ENCODE measurements around the gene PYGM. TPM values are rescaled to one million over a fixed set of nuclear protein-coding genes. Genes with fewer than 3 reads are reported as not detected.

The PYGM gene
- total and polyA plus RNA-seq, 2 experiments from 2014 or later = 1.5 to 3.9 TPM

GRCh38 chr11:64755681-64756361 lies 4.0 kb downstream of the PYGM start (continued):
- TF ChIP-seq, protein P1, sequence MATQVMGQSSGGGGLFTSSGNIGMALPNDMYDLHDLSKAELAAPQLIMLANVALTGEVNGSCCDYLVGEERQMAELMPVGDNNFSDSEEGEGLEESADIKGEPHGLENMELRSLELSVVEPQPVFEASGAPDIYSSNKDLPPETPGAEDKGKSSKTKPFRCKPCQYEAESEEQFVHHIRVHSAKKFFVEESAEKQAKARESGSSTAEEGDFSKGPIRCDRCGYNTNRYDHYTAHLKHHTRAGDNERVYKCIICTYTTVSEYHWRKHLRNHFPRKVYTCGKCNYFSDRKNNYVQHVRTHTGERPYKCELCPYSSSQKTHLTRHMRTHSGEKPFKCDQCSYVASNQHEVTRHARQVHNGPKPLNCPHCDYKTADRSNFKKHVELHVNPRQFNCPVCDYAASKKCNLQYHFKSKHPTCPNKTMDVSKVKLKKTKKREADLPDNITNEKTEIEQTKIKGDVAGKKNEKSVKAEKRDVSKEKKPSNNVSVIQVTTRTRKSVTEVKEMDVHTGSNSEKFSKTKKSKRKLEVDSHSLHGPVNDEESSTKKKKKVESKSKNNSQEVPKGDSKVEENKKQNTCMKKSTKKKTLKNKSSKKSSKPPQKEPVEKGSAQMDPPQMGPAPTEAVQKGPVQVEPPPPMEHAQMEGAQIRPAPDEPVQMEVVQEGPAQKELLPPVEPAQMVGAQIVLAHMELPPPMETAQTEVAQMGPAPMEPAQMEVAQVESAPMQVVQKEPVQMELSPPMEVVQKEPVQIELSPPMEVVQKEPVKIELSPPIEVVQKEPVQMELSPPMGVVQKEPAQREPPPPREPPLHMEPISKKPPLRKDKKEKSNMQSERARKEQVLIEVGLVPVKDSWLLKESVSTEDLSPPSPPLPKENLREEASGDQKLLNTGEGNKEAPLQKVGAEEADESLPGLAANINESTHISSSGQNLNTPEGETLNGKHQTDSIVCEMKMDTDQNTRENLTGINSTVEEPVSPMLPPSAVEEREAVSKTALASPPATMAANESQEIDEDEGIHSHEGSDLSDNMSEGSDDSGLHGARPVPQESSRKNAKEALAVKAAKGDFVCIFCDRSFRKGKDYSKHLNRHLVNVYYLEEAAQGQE (IDR thresholded peaks at IDR 0.05; ENCODE audit: unreplicated experiment) = no peak
- TF ChIP-seq, protein P2, sequence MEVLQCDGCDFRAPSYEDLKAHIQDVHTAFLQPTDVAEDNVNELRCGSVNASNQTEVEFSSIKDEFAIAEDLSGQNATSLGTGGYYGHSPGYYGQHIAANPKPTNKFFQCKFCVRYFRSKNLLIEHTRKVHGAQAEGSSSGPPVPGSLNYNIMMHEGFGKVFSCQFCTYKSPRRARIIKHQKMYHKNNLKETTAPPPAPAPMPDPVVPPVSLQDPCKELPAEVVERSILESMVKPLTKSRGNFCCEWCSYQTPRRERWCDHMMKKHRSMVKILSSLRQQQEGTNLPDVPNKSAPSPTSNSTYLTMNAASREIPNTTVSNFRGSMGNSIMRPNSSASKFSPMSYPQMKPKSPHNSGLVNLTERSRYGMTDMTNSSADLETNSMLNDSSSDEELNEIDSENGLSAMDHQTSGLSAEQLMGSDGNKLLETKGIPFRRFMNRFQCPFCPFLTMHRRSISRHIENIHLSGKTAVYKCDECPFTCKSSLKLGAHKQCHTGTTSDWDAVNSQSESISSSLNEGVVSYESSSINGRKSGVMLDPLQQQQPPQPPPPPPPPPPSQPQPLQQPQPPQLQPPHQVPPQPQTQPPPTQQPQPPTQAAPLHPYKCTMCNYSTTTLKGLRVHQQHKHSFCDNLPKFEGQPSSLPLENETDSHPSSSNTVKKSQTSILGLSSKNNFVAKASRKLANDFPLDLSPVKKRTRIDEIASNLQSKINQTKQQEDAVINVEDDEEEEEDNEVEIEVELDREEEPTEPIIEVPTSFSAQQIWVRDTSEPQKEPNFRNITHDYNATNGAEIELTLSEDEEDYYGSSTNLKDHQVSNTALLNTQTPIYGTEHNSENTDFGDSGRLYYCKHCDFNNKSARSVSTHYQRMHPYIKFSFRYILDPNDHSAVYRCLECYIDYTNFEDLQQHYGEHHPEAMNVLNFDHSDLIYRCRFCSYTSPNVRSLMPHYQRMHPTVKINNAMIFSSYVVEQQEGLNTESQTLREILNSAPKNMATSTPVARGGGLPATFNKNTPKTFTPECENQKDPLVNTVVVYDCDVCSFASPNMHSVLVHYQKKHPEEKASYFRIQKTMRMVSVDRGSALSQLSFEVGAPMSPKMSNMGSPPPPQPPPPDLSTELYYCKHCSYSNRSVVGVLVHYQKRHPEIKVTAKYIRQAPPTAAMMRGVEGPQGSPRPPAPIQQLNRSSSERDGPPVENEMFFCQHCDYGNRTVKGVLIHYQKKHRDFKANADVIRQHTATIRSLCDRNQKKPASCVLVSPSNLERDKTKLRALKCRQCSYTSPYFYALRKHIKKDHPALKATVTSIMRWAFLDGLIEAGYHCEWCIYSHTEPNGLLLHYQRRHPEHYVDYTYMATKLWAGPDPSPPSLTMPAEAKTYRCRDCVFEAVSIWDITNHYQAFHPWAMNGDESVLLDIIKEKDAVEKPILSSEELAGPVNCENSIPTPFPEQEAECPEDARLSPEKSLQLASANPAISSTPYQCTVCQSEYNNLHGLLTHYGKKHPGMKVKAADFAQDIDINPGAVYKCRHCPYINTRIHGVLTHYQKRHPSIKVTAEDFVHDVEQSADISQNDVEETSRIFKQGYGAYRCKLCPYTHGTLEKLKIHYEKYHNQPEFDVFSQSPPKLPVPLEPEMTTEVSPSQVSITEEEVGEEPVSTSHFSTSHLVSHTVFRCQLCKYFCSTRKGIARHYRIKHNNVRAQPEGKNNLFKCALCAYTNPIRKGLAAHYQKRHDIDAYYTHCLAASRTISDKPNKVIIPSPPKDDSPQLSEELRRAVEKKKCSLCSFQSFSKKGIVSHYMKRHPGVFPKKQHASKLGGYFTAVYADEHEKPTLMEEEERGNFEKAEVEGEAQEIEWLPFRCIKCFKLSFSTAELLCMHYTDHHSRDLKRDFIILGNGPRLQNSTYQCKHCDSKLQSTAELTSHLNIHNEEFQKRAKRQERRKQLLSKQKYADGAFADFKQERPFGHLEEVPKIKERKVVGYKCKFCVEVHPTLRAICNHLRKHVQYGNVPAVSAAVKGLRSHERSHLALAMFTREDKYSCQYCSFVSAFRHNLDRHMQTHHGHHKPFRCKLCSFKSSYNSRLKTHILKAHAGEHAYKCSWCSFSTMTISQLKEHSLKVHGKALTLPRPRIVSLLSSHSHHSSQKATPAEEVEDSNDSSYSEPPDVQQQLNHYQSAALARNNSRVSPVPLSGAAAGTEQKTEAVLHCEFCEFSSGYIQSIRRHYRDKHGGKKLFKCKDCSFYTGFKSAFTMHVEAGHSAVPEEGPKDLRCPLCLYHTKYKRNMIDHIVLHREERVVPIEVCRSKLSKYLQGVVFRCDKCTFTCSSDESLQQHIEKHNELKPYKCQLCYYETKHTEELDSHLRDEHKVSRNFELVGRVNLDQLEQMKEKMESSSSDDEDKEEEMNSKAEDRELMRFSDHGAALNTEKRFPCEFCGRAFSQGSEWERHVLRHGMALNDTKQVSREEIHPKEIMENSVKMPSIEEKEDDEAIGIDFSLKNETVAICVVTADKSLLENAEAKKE (CRISPR knock-in tag; IDR thresholded peaks at IDR 0.05) = no peak

DNA sequence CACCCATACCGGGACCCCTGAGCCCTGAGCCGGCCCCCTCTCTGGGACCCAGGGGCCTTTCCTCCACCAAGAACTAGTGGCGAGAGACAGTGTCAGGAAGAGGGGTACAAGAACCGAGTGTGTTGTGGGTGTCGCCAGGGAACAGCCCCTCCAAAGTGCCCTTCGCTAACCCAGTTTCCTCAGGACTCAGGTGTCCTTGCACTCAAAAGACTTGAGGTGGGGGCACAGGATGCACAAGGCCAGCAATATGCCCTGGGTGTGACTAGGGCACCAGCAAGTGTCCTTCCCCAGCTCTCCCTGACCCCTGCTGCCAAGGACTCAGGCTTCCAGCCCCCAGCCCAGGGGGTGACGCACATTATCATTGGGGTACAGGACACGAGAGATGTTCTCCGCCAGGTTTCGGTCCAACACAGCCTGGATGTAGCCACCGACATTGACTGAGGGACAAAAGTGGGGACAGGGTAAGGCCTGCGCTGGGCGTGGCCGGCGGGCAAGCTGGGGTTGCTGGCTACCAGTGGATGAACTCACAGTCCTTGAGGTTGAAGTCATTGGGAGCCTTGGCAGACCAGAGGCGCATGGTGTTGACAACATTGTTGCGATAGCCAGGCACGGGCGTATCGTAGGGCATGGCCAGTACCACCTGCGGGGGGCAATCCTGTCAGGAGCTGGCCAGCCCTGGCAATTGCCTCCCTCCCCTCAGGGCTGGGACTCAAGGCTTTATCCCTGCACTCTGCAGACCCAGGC lies 4.7 kb downstream of the PYGM start:
- no peaks in the 10 kb centered on the region for H3K9me2 ChIP-seq (ENCODE audit: insufficient read depth)
- no peak overlapping the region for H2AFZ ChIP-seq
- H3K4me1 Mint-ChIP-seq = peaks cover 32% of the 10 kb centered on the region
- no peaks in the 10 kb centered on the region for H3K79me2 ChIP-seq (replicated peaks; ENCODE audit: insufficient read depth)
- no peaks in the 10 kb centered on the region; the same call in 1 of the 3 replicates for H3K9me3 Mint-ChIP-seq
- 0 out of 3 replicates have a peak, but pooled peaks cover 3% of the 10 kb centered on the region for H3K36me3 Mint-ChIP-seq (ENCODE audit: low read depth)
- H3K4me3 ChIP-seq = no peak overlapping the region
- no peak overlapping the region for H3K27ac Mint-ChIP-seq
- H3K4me2 ChIP-seq = no peak overlapping the region
- H3K36me3 ChIP-seq (ENCODE audit: insufficient read depth) = no peaks in the 10 kb centered on the region
- H3F3A ChIP-seq (replicated peaks; ENCODE audit: low read depth) = peaks cover 1% of the 10 kb centered on the region
- H3K4me3 Mint-ChIP-seq = no peak overlapping the region
- no peaks in the 10 kb centered on the region for H3K27me3 ChIP-seq (ENCODE audit: insufficient read depth)
- DNase-seq (ENCODE audit: low spot score) = no peak
- H3K27me3 Mint-ChIP-seq (ENCODE audit: insufficient read depth, low read depth, poor library complexity) = peaks cover 31% of the 10 kb centered on the region
- H3K4me1 ChIP-seq (ENCODE audit: insufficient read depth) = peaks cover 9% of the 10 kb centered on the region
- no peak overlapping the region for H3K27ac ChIP-seq (ENCODE audit: low read depth)
- ATAC-seq = no peak
- H4K20me1 ChIP-seq (replicated peaks; ENCODE audit: insufficient read depth) = no peaks in the 10 kb centered on the region
- TF ChIP-seq NANOG (IDR thresholded peaks at IDR 0.05; ENCODE audit: borderline replicate concordance) (no peak), POLR2AphosphoS5 (IDR thresholded peaks at IDR 0.05; ENCODE audit: low read depth) (no peak), EZH2 (IDR thresholded peaks at IDR 0.05; ENCODE audit: low read depth, unreplicated experiment) (no peak), JUNB (IDR thresholded peaks at IDR 0.05; ENCODE audit: unreplicated experiment) (no peak), ZNF114 (CRISPR knock-in tag; IDR thresholded peaks at IDR 0.05) (no peak), EZH2phosphoT487 (IDR thresholded peaks at IDR 0.05; ENCODE audit: unreplicated experiment) (no peak), CREB1 (CRISPR knock-in tag; IDR thresholded peaks at IDR 0.05; ENCODE audit: low read depth) (no peak)
- TF ChIP-seq, protein P1 (IDR thresholded peaks at IDR 0.05; ENCODE audit: unreplicated experiment) = no peak

All from GM23338 (cell line).